ENCODE measurements around the gene PRKACA. TPM values are rescaled to one million over a fixed set of nuclear protein-coding genes. Genes with fewer than 3 reads are reported as not detected.

Gene PRKACA
- total and polyA plus RNA-seq, 2 donors (not counting 3 experiments of a cell fraction or from before 2014, with no cell fraction given): 44.2 to 97.5 TPM

GRCh38 chr19:14149509-14149994 is 32.0 kb upstream of the PRKACA start:
- Histone ChIP-seq H3K79me2 (ENCODE audit: control insufficient read depth, insufficient read depth, low read length) (no peaks in the 10 kb centered on the region), H3K27me3 (ENCODE audit: control insufficient read depth in 2 of 2, insufficient read depth in 2 of 2, low read length in 2 of 2) (no peaks in the 10 kb centered on the region), H3K27ac (ENCODE audit: insufficient read depth, low read depth, low read length) (peak overlapping the region; percentile 42), H3K4me3 (replicated peaks in 1 of 3; ENCODE audit: insufficient read depth in 1 of 3, low read depth in 1 of 3, low read length in 3 of 3) (no peak overlapping the region), H4K20me1 (replicated peaks; ENCODE audit: control insufficient read depth, extremely low read depth, insufficient read depth, low read length) (no peaks in the 10 kb centered on the region), H3K9me3 (replicated peaks; ENCODE audit: control insufficient read depth, insufficient read depth, low read length) (no peaks in the 10 kb centered on the region), H2AFZ (ENCODE audit: low read depth, low read length) (peak overlapping the region; percentile 25), H3K4me2 (ENCODE audit: insufficient read depth, low read length) (peak overlapping the region; percentile 23), H3K9ac (replicated peaks; ENCODE audit: extremely low read depth, insufficient read depth, low read length) (peak overlapping the region; percentile 48), H3K4me1 (ENCODE audit: control insufficient read depth, extremely low read depth, insufficient read depth, low read length) (peaks cover 24% of the 10 kb centered on the region), H3K9me1 (replicated peaks; ENCODE audit: control insufficient read depth, extremely low read depth, insufficient read depth, low read length) (no peaks in the 10 kb centered on the region), H3K36me3 (ENCODE audit: control insufficient read depth in 2 of 2, extremely low read depth in 1 of 2, insufficient read depth in 2 of 2, low read length in 2 of 2) (peaks cover 0 to 3% of the 10 kb centered on the region in 2 experiments)
- ChIA-PET POLR2A (no interaction called here), CTCF (interaction anchor here (0.6 to 3.8 kb wide), 4 partner anchors 10 to 198 kb away, joined by 3 to 43 read pairs (median 6); partner anchors contain the start of gene ASF1B)
- BruUV-seq (replicated peaks): no TSS peak
- intact Hi-C loops (cut with micrococcal nuclease): loop anchor here (2.0 to 5.0 kb wide), 2 partner anchors 51 to 323 kb away; no protein-coding TSS in a partner anchor
- no peak for TF ChIP-seq MYC (IDR thresholded peaks at IDR 0.05; ENCODE audit: low read depth, low read length)
- TF ChIP-seq POLR2A (IDR thresholded peaks at IDR 0.05; ENCODE audit: low read depth, low read length): peak; percentile 76
- no peak for TF ChIP-seq CTCF (IDR thresholded peaks at IDR 0.05; ENCODE audit: extremely low read depth in 1 of 2, insufficient read depth in 1 of 2, low read depth in 1 of 2, low read length in 2 of 2)
- TF ChIP-seq POLR2AphosphoS5 (IDR thresholded peaks at IDR 0.05; ENCODE audit: insufficient read depth, low read depth, low read length): peak; percentile 62
- no peak for TF ChIP-seq GATA2 (IDR thresholded peaks at IDR 0.05; ENCODE audit: insufficient read depth, insufficient read length, low read depth, low read length)
- TF ChIP-seq MAX (IDR thresholded peaks at IDR 0.05; ENCODE audit: insufficient read depth, insufficient read length): no peak
- no peak for TF ChIP-seq FOS (IDR thresholded peaks at IDR 0.05; ENCODE audit: borderline replicate concordance, insufficient read depth, low read length)
- TF ChIP-seq JUN (IDR thresholded peaks at IDR 0.05; ENCODE audit: borderline replicate concordance, insufficient read depth, insufficient read length, low read depth): no peak
- no peak for TF ChIP-seq EZH2 (IDR thresholded peaks at IDR 0.05; ENCODE audit: borderline replicate concordance, low read depth, low read length, severe bottlenecking)
- DNase-seq (ENCODE audit: low read depth, low spot score) (peak; percentile 84), FAIRE-seq (peak; percentile 84)
- dilution Hi-C loops (cut with MboI; ENCODE audit: extremely low pct_ligation_motif_present, low sequenced_read_pairs): no loop called here

Measured in endothelial cell of umbilical vein (primary cell).